Testis (tissue), 2 donors: ENCODE results near the gene MMP11.

Experiments used
- POLR2A ChIP-seq: fragments of 450-650 bp; IDR thresholded peaks from one replicate; pipeline ENCODE4 v1.6.1; 2017; ENCODE audit warnings: antibody characterized with exemption, mild to moderate bottlenecking, moderate library complexity
- TF ChIP-seq, protein P1 (sequence below), 3 experiments: fragments of 450-650 bp in 2 of 3; fragments of 200-600 bp in 1 of 3; sonication (generic) in 1 of 3; IDR thresholded peaks; one replicate each; pipeline ENCODE4 v1.5.1; 2016 to 2019; ENCODE audit warnings: antibody characterized with exemption in 3 of 3, mild to moderate bottlenecking in 2 of 3, moderate library complexity in 1 of 3

DNA sequence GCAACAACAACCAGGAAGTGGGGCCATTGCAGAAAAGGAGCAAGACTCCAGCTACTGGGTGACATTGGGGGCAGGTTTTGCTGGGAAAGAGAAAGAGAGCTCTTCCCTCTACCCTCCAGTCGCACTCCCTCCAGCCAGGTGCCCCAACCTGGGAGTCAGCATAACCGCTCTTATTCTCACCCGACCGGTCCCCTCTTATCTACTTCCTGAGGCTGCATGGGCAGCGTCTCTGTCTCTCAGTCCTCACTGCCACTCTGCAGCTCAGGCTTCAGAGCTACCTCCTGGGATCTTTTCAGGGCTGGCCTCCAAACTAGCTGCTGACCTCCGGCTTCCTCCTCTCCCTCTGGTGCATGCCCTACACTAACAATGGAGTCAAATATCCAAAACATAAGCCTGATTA is 26.9 kb upstream of the MMP11 start:
- TF ChIP-seq, protein P1, sequence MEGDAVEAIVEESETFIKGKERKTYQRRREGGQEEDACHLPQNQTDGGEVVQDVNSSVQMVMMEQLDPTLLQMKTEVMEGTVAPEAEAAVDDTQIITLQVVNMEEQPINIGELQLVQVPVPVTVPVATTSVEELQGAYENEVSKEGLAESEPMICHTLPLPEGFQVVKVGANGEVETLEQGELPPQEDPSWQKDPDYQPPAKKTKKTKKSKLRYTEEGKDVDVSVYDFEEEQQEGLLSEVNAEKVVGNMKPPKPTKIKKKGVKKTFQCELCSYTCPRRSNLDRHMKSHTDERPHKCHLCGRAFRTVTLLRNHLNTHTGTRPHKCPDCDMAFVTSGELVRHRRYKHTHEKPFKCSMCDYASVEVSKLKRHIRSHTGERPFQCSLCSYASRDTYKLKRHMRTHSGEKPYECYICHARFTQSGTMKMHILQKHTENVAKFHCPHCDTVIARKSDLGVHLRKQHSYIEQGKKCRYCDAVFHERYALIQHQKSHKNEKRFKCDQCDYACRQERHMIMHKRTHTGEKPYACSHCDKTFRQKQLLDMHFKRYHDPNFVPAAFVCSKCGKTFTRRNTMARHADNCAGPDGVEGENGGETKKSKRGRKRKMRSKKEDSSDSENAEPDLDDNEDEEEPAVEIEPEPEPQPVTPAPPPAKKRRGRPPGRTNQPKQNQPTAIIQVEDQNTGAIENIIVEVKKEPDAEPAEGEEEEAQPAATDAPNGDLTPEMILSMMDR (IDR thresholded peaks at IDR 0.05) = no peak
- no peak for TF ChIP-seq POLR2A
